GM19395 (cell line): ENCODE data around the gene THSD4.
"Not testable (repeated sequence)": the region's sequence is repeated elsewhere in the genome, so short reads cannot be mapped to it uniquely, and the experiment has no call there.

ENCODE experiments used
- ATAC-seq: cut with Tn5 transposase; IDR thresholded peaks from one replicate; pipeline ENCODE4 v1.9.1; 2021; ENCODE audit warnings: mild to moderate bottlenecking, moderate library complexity; ENCODE audit not compliant: unreplicated experiment

Gene THSD4

DNA sequence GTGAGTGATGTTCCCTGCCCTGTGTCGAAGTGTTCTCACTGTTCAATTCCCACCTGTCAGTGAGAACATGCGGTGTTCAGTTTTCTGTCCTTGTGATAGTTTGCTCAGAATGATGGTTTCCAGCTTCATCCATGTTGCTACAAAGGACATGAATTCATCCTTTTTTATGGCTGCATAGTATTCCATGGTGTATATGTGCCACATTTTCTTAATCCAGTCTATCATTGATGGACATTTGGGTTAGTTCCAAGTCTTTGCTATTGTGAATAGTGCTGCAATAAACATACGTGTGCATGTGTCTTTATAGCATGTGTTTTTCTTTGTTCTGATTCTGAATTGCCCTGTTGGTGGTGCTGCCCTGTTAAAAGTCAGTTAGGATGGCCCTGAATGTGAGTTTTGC lies 204.2 kb downstream of the THSD4 start:
- ATAC-seq: not testable (repeated sequence)

GRCh38 chr15:71319935-71320334 lies 204.7 kb downstream of the THSD4 start:
- no peak for ATAC-seq

- ATAC-seq: no peak
These were observed 207.8 kb downstream of the THSD4 start for GRCh38 chr15:71323082-71323481.

- ATAC-seq: no peak
These were observed 208.3 kb downstream of the THSD4 start for GRCh38 chr15:71323584-71323983.

DNA sequence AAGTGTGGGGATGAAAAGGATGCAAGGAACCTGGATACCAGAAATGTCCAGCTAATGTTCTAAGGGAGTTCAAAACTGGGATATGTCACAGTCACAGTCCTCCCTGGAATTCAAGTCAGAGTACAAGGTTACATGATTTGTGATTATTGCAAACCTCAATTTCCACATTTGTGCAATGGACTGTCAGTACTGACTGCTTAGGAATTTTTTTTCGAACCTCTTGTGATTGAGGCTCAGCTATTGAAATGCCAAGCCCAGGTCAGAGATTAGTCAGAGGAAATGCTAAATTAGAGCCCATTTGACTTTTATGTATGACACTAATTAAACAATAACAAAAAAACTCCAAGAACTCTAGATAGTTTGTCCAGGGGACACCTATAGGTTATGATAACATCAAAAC lies 210.2 kb downstream of the THSD4 start:
- no peak for ATAC-seq

- no peak for ATAC-seq
These were observed 213.2 kb downstream of the THSD4 start for GRCh38 chr15:71328453-71328852.

DNA sequence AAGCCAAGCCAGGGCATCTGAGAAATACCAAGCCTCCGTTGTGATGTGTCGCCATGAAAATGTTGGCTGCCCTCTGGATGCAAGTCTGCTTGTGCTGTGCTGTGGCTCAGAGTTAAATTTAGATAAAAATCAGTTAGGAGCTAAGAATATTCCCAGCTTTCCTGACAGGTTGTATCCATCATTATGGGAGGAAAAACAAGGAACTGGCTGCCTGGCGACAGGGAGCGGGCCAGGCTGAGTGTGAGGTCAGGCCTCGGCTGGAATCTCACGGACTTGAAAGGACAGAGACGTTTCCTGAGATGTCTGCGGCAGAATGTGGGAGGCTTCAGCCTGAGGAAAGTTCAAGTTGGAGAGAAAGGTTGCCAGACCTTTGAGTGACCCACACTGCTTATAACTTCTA lies 213.8 kb downstream of the THSD4 start:
- ATAC-seq: no peak

- no peak for ATAC-seq
These were observed 214.4 kb downstream of the THSD4 start for GRCh38 chr15:71329497-71330260.

GRCh38 chr15:71330638-71331162 lies 215.4 kb downstream of the THSD4 start:
- no peak for ATAC-seq

DNA sequence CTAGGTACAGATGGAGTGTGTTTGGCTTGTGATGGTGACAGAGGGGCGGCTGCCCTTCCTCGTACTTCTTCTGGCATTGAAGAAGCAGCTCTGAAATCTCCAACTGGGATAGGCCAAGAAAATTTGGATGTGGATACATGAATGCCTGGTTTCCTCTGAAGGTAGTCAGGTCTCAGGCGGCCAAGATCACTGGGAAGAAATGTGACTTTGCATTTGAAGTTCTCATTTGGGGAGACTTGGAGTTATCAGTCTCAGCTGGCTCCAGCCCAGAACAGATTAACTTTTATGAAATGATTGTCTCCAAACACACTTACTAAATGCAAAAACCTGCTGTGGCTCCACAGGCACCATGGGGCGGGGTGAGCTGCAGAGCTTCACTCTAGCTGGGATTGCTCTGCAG lies 215.9 kb downstream of the THSD4 start:
- no peak for ATAC-seq

GRCh38 chr15:71332431-71333004 lies 217.2 kb downstream of the THSD4 start:
- ATAC-seq: no peak

- ATAC-seq: no peak
These were observed 217.9 kb downstream of the THSD4 start for GRCh38 chr15:71333136-71333700.

GRCh38 chr15:71333839-71334238 lies 218.6 kb downstream of the THSD4 start:
- no peak for ATAC-seq

DNA sequence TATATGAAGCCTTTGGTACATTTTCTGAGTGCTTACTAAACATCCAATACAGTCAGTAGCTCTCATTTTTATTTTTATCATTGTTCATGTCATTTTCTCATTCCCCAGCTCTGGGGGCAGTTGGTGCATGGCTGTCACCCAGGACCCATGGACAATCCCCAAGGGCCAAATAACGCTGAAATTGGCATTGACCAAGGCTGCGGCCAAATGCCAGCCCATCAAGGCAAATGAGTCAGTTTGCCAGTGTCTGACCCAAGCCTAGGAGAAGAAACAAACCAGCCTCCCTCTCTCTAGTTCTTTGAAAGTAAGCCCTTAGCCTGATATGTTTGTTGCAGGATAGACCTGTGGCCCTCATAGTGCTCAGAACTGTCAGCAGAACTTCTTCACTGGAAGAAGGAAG lies 219.2 kb downstream of the THSD4 start:
- no peak for ATAC-seq

- ATAC-seq: no peak
These were observed 219.6 kb downstream of the THSD4 start for GRCh38 chr15:71334873-71335272.

GRCh38 chr15:71335591-71335990 lies 220.3 kb downstream of the THSD4 start:
- ATAC-seq: no peak

DNA sequence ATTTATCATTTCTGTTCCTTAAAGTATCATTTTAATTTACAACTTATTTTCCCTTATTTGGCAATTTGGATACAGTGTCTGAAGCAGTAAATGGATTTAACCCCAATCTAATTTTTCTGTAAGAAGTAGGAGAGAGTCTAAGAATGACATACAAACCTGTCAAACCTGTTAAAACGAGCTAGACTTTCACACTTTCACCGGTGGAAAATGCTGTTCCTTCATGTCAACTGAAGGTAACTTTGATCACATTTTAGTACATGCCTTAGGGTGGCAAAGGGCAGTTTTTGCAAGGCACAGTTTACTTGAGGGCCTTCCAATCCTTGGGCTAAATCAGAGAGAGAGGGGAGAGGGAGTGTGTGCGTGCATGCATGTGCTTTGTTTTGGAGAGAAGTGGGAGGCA lies 221.4 kb downstream of the THSD4 start:
- no peak for ATAC-seq

GRCh38 chr15:71337197-71337845 lies 222.1 kb downstream of the THSD4 start:
- no peak for ATAC-seq

GRCh38 chr15:71338265-71338664 lies 223.0 kb downstream of the THSD4 start:
- no peak for ATAC-seq

DNA sequence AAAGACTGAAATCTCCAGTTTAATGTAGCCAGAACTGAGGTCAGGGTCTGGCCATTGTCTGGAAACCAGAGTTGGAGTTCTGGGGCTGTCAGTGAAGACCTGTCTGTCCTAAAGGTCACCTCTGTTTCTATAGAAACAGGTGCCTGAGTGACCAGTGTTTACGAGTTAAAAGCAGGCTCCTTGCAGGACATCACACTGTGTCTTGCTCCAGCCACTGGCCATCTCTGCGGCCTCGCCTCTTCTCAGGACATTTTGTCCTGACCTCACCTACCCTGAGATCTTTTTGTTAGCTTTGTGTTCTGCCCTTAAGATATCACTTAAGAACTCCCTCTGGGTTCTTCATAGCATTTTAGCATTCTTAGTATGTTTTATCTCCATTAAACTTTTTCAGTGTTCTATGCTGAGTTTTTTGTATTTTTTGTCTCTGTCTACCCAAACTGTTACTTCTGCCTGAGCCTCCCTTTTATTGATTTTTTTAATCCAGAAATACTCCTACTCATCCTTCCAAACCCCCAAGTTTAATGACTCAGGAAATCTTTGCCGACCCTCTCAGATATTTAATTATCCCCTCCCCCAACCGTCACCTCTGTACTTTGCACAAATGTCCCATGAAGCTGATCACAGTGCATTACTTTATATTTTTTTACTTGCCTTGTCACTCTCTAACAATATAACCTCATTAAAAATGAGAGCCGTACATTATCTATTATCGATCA lies 223.7 kb downstream of the THSD4 start:
- ATAC-seq: no peak
